GM21367 (cell line): ENCODE data around the gene CMIP.

ENCODE experiments used
- ATAC-seq: cut with Tn5 transposase; IDR thresholded peaks from one replicate; pipeline ENCODE4 v1.9.1; 2021; ENCODE audit not compliant: unreplicated experiment

CMIP gene

DNA sequence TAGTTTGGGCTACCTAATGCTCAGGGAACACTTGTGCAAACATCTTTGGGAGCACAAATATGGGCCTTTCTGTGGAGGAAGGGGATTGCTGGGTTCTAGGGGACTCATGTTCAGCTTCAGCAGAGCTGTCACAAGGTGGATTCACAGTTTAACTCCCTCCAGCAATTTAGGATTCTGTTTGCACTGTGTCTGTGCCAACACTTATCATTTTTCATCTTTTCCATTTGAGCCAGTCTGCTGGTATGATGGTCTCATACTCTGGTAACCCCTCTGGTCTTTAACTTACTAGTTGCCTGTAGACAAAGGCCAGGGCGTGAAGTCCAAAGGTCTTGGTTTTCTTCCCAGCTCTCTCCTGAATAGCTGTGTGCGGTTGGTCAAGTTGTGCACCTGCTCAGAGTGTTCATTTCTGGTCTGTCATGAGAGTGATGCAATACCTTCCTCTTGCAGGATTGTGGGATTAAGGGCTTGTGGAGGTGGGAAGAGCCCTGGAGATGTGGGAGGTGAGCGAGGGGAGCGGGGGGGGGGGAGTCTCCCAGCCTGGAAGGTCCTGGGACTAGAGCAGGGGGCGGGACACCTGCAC lies 152.6 kb downstream of the CMIP start:
- ATAC-seq: no peak

DNA sequence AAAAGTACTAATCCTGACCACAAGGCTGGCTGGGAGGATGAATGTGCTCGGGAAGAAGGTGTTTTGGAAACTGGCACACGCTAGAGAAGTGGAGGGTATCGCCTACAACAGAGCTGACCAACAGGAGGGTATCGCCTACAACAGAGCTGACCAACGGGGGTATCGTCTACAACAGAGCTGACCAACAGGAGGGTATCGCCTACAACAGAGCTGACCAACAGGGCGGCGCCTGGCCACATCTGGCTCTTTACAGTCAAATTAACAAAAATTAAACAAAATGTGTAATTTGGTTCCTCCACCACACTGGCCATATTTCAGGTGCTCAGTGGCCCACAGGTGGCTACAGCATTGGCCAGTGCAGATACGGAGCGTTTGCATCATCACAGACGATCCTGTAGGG lies 153.5 kb downstream of the CMIP start:
- ATAC-seq: no peak

DNA sequence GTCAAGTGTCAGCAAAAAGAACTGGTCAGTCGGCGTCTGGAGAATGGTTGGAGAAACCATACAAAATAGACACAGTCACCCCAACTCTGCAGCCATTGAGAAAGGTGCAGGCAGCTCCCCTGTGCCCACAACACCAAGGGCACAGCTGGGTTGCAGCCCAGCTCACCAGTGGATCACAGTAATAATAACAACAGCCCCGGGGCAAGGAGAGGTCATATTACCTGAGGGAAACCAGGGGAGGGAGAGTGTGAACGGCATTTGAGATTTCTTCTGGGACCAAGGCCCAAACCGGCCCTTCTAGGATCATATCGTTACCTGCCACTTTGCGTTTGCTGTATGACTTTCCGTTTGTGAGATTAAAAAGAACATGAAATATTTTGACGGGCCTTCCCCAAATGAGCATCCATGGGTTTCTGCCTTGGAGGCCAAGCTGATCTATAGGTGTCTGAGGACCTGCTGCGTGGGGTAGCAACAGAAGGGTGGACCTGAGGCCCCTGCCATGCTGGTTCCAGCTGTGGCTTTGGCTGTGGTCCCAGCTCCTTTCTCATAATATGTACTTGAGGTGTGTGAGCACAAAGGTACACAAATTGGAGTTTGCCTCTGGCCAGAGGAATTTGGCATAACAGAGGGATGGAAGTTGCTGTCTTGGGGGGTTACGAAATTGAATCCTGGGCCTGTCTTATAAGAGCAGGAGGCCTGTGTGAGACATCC lies 154.6 kb downstream of the CMIP start:
- ATAC-seq: no peak

DNA sequence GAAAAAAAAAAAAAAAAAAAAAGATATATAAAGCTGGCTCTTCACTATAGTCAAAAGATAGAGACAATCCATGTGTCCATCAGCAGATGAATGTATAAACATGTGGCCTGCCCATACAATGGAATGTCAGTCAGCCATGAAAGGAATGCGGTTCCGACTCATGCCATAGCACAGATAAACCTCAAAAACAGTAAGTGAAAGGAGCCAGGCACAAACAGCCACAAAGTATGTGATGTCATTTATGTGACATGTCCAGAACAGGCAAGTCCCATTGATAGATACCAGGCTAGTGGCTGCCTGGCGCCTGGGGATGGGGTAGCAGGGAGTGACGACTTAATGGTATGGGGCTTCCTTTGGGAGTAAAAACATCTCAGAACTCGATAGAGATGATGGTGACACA lies 155.7 kb downstream of the CMIP start:
- ATAC-seq: no peak

DNA sequence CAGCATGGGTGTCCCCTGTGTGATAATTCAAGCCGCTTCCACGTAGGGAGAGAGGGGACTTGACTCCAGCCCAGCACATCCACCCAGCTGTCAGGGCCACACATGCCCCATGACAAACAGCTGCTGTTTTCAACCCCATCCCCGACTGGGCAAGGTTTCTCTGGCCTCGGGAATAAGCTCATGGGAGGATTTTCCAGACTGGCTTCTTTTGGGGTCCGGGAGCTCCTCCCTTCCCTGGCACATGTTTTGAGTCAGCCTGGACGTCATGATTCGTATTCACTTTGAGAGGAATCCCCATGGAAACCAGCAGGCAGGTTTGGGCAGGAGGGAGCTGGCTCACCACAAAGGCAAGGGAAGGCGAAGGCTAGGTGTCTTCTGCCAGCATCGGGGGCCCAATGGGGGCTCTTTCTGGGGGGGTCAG lies 156.4 kb downstream of the CMIP start:
- no peak for ATAC-seq

DNA sequence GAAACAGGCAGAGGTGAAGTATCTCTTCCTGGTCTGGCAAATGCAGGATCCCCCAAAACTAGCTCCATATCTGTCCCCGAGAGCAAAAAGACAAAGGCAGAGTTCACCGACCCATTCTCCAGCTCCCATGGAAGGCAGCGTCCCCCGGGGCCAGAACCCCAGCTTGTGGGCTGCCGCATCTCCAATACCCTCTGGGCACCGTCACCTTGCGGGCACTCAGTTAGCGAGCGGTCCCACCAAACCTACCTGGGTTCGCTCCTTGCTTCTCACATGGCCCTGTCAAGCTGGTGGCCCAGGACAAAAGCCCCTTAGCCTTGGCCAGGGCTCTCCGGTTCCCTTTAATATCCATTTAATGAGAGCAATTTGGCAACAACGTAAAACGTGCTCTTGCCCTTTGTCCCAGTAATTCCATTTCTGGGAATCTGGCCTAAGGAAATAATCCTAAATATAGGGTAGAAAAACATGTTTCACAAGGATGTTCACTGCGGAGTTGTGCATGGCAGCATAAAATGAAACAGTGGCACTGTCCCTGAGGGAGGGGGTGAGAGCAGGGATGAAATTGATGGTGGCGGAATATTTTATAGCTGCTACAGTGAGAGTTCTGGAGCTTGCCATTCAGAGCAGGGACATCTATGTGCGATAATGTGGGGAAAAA lies 157.1 kb downstream of the CMIP start:
- ATAC-seq: no peak

DNA sequence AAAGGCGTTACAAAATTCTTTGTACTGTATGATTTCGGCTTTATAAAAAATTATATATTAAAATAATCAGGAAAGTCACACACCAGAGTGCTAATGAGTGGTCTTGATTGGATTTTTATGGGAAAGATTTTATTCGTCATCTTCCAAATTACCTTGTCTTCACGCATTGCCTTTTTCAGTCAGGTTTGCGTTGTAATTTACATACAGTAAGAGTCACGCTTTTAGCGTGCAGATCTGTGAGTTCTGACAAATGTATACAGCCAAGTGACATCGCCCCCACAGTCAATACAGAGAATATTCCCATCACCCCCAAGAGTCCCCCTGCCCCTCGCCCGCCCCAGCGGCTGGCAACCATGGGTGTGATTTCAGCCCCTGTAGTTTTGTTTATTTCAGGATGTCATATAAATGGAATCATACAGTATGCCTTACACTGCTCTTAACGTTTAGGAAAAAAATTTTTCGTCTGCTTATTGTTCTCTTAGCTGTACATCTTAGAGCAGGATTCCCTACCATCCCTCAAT lies 157.7 kb downstream of the CMIP start:
- no peak for ATAC-seq

DNA sequence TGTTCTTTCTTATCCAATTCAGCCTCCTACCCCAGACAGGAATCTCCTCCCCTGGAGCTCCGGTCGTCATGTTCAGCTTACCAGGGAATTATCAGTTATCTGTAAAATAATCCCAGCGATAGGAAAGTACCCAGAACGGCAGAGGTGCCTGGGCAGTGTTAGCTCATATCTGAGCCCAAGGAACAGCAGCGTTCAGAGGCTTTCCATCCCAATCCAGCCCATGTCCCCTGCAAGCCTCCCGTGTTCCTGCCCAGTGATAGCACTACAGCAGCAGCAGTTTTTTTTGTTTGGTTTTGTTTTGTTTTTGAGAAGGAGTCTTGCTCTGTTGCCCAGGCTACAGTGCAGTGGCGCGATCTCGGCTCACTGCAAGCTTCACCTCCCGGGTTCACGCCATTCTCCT lies 158.2 kb downstream of the CMIP start:
- ATAC-seq: no peak

DNA sequence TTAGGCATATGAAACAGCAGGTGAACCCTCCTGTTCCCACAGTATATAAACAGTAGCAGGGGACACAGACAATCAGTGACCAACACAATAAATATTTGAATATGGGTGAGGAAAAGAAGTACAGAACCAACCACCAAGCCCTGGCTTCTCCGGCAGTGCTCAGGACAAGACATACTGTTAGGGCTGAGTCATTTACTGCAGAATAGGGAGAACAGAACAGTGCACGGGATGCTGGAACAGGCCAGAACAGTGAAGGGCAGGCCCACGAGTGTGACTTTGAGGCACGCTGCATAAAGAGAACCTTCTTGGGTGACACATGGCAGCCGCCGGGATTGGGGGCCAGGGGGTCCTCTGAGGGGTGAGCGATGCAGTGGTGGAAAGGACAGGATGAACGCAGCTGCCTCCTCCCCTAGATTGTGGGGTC lies 160.4 kb downstream of the CMIP start:
- no peak for ATAC-seq

DNA sequence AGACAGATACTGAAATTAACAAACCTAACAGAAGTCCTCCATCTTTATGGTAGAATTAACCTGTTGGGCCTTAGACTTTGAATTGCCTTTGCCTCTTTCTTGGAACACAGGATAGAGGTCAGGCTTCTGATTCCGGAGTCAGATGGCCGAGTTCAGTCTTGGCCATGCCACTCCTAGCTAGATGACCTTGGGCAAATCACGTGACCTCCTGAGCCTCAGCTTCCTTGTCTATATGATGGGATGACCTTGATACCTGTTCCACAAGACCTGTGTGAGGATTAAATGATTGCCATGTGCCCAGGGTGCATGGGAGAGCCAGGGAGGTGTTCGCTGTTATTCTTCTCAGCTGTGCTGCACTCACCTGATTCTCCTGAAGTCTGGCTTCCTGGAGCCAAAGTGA lies 161.4 kb downstream of the CMIP start:
- ATAC-seq: no peak

DNA sequence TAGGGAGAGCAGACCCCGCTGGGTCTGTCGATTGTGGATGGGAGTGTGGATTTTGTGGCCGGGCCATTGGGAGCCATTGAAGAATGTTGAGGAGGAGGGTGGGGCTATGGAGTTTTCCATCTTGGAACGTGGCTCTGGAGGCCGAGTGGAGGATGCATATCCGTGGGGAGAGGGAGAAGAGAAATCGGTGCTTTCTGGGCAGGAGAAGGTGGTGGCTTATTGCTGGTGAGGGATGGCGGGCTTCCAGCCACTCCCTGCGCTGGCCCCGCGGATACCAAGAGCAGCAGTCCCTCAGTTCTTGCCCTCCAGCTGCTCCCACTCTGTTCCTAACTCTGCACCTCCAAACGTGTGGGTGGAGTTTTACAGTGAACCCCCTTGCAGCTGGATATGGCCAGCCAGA lies 162.4 kb downstream of the CMIP start:
- ATAC-seq: no peak

DNA sequence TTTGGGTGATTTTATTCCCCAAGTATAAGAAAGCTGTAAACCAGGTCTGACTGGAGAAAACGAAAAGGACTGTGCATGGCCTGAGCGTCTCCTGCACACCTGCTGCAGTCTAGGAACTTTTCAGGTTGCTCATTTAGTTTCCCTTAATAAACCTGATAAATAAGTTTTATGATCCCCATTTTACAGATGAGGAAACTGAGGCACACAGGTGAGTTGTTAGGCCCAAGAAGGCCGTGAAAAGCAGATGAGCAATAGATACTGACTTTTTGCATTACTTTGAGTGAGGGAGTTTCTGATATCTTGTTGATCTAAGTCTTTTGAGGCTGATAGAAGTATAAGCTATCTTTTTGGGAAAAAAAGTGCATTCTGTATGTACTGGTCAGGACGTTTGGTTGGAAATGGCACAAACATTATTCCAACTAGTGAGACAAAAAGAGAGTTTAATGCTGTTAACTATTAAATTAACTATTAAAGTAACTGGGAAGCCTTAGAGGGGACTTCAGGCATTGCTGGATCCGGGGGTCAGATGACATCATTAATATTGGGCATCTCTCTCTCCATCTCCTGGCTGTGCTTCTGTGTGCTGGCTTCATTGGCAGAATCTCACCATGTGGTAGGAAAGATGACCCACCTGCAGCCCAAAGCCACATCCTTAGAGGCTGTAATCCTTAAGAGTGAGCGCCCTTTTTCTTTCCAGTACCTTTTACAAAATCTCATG lies 163.4 kb downstream of the CMIP start:
- ATAC-seq: no peak

DNA sequence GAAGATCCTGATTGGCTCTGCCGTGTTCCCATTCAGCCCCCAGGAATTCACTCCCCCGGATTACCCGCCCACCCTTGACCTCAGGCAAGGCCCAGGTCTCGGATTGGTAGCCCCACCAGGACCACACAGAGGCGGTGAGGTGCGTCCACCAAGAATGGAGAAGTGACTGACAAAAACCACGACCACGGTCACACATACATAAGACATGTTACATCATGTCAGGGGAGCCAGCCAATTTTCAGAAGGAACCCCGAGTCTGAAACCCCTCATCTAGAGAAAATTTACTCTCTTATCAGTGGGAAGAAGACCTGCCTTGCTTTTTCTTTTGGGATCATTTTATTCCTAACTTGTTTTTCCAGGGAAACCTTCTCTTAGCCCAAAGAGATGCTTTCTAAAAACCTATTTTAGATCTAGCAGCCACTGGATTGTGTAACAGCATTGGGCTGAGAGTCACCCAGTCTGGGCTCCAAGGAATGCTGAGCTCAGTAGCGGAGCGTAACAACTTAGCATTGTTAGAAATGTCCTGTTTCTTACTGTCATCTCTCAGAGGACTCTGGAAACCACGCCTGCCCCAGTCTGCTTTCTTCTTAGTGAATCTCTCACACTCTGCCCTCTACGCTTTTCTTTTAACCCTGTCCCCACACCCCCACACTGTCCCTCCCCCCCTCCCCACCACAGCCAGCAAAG lies 164.1 kb downstream of the CMIP start:
- ATAC-seq: no peak

DNA sequence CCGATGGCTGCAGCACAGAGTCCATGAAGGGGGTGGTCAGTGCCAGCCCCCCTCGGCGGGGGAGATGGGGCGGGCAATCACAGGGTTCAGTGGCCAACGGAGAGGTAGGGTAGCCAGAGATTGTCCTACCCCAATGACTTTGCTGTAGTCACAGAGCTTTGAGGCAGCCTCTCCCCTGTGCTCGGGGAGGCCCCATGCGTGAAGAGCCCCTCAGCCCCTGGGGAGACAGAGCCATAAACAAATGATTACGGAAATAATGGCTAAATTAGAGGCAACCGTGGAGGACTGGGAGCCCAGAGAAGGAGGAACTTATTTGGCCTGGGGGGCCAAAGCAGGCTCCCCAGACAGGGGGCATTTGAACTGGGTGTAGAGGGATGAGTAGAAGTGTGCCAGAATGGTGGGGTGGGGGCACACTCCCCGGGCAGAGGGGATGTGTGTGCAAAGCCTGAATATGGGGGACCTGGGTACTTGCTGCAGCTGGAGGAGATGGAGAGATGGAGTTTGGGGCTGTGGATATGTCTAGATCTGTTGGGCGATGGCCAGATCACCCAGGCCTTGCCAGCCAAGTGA lies 164.8 kb downstream of the CMIP start:
- no peak for ATAC-seq

DNA sequence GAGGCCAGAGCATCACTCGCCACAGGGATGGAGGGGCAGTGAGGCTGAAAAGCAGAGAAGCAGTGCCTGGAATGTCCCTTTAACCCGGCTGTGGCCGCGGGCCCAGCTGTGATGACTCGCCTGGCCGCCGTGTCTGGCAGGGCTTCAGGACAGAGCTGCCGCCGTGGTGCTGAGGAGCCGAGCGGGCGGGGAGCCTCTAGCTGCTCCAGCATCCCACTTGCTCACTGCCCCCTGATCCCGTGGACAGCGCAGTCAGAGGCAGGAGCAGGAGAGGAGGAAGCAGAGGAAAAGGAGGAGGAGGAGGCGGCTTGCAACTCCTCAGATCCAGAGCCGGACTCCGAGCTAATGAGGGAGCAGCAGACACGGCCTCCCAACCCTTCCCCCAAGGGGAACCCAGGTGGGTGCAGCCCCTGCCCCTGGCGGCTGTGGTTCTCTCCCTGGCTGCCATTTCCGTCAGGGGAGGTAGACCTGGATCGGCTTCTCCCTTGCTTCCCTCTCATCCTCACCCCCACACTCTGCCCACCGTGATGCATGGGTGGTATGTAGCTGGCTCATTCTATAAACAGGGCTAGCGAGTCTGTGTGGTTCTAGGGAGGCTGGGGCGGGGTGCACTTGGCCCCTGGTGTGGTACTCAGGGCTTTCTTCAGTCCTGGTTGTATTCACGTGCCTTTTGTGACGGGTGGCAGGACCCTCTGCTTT lies 165.7 kb downstream of the CMIP start:
- ATAC-seq: no peak

DNA sequence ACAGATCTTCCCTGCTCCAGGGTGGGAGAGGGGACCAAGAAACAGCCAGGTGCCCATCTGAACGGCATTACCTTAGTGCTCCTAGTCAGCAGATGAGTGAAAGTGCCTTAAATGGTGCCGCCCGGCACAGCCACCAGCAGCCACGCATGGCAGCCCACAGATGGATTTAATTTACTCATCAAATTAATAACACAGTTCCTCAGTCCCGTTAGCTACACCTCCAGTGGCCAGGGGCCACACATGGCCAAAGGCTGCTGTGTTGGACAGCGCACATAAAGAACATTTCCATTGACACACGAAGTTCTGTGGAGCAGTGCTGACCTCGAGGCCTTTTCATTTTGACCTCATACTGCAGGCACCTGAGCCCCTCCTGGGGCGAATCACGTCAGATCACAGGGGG lies 166.3 kb downstream of the CMIP start:
- no peak for ATAC-seq

DNA sequence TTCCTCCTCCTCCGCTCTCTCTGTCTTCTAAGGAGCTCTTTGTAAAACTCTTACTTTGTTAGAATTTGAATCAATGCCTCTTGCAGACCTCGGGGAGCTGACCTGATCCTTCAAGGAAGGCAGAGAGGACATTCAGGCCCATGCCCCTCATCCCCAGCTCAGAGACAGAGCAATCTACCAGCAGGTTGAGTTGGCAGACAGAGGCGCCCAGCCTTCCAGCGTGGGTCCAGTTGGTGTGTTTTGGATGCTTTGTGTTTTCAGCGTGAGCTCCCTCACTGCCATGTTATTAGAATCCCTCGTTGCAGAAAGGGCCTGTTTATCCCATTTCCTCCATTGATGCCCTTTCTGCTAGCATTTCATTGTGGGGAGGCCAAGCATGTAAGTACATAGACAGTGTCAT lies 167.1 kb downstream of the CMIP start:
- no peak for ATAC-seq

DNA sequence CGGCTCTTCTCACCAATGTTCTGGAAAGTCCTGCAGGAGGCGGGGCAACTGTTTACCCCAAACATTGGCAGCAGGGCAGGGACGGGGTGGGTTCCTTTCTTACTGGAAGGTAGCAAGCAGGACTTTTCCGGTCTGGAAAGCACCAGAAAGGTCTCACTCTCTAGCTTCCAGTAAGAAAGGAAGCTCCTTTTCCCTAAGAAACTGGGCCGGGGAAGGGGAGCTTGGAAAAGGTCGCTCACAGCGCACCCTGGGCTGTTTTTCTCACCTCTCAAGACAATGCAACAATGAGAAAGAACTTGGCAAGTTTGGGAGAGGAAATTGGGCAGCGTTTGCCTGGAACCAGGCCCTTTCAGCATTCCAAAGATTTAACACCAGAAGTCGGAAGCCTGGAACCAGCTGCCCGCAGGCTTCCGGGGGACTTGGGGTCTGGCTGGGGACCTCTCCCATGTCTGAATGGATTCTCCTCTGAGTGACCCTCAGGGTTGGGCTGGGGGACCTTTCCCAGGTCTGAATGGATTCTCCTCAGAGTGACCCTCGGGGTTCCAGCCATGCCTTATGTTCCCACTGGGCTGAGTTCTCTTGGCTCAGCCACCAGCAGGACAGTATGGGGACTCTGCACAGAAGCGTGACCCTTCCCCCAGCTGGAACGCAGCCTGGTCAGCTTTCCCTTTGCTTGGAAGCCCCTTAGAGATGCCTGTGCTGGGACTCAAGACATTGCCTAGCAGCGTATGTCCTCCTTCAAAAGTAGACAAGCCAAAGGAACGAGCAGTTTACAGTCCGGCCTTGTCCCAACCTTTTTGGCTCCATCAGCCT lies 167.9 kb downstream of the CMIP start:
- ATAC-seq: no peak

DNA sequence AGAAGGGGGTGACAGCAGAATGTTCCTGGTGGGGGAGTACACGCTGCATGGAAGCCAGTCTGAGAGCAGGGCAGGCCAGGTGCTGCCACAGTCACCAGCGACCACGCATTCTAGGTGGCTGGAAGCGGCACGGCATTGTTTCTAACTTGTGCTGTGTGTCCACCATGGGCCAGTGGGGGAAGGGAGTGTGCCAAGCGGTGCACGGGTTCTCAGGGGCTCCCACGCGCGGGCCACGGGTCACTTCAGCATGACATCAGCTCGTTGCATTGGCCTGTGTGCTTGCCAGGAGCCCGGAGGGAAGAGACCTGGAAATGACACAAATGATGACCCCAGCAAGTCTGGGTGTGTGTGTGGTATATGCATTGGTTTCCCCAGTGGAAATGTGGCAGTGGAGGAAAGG lies 169.6 kb downstream of the CMIP start:
- no peak for ATAC-seq
